Stomach (tissue), 9 donors: ENCODE measurements around the gene CDC123. TPM values are rescaled to one million over a fixed set of nuclear protein-coding genes. Genes with fewer than 3 reads are reported as not detected.

Experiments
- DNase-seq, 2 donors: peaks; one replicate each; pipeline versions ENCODE4 v3.0.0 to v3.0.0-alpha.2; 2013 to 2019
- H3K27ac ChIP-seq, 5 donors: fragments of 200-600 bp in 4 of 5; sonication (generic) in 4 of 5; one replicate each; pipeline ENCODE4 v1.5.1; 2013 to 2019; ENCODE audit warnings: mild to moderate bottlenecking in 1 of 5, moderate library complexity in 1 of 5
- H3K27me3 ChIP-seq, 3 donors: fragments of 200-600 bp; sonication (generic); one replicate each; pipeline ENCODE4 v1.5.1; 2017 to 2019; ENCODE audit warnings: mixed run types in 1 of 3
- H3K36me3 ChIP-seq, 4 donors: fragments of 200-600 bp; sonication (generic); 1 replicate in 3 of 4; 2 replicates in 1 of 4; pipeline ENCODE4 v1.5.1; 2016 to 2019
- H3K4me1 ChIP-seq, 4 donors: fragments of 200-600 bp; sonication (generic); one replicate each; pipeline ENCODE4 v1.5.1; 2016 to 2019
- H3K4me3 ChIP-seq, 4 donors: fragments of 200-600 bp; sonication (generic) in 3 of 4; one replicate each; pipeline ENCODE4 v1.5.1; 2016 to 2019; ENCODE audit warnings: mild to moderate bottlenecking in 1 of 4
- H3K9me3 ChIP-seq, 4 donors: fragments of 200-600 bp; sonication (generic); one replicate each; pipeline ENCODE4 v1.5.1; 2016 to 2019
- CTCF ChIP-seq, 7 experiments: fragments of 450-650 bp in 4 of 7; fragments of 200-600 bp in 3 of 7; sonication (generic) in 3 of 7; IDR thresholded peaks; one replicate each; pipeline ENCODE4 v1.5.1; 2016 to 2019; ENCODE audit warnings: antibody characterized with exemption in 7 of 7, control low read depth in 2 of 7, mild to moderate bottlenecking in 1 of 7
- EP300 ChIP-seq: sonication (generic); formaldehyde crosslinking; IDR thresholded peaks from one replicate; pipeline ENCODE4 v1.6.1; 2017; ENCODE audit warnings: antibody characterized with exemption
- POLR2A ChIP-seq, 4 donors: fragments of 450-650 bp; IDR thresholded peaks; one replicate each; pipeline ENCODE4 v1.6.1; 2016; ENCODE audit warnings: antibody characterized with exemption in 4 of 4, control low read depth in 2 of 4, mild to moderate bottlenecking in 1 of 4, moderate library complexity in 1 of 4
- POLR2AphosphoS5 ChIP-seq, 3 donors: sonication (generic); formaldehyde crosslinking; IDR thresholded peaks; one replicate each; pipeline ENCODE4 v1.6.1; 2016; ENCODE audit warnings: antibody characterized with exemption in 3 of 3
- WGBS, 5 donors: extraction: QIAGEN DNeasy Blood & Tissue Kit in 3 of 5; methylation state at CpG; one replicate each; pipeline versions ENCODE4 v1.1.5 to v1.1.7; 2013 to 2018; 5-methylcytosine and 5-hydroxymethylcytosine counted together
- intact Hi-C: fragments of 100-400 bp; cut with DNase I; formaldehyde crosslinking; loops from one replicate; pipeline ENCODE4 v1.15.1; 2023; ENCODE audit warnings: low total_unique reads
- polyA plus RNA-seq, 3 donors: library from polyadenylated mRNA; stranded (reverse); fragments of 200-250 nt; gene quantifications; one replicate each; pipeline ENCODE4 v1.2.3, GENCODE V29; 2013
- total RNA-seq, 5 donors: library from RNA; depleted of rRNA; stranded (reverse); fragments of >200 nt; gene quantifications; one replicate each; pipeline versions ENCODE4 v1.1.0 to v1.2.3, GENCODE V29; 2014 to 2016
- donor health status: healthy with polysubstance abuse.
- donor health status: Bipolar disorder and iron deficiency.
- donor health status: healthy.

The CDC123 gene
- total and polyA plus RNA-seq, 8 donors: 22.3 to 103 (median 40.6) TPM

- peaks cover 14 to 99% (median 97%) of the 10 kb centered on the region in 4 donors for H3K36me3 ChIP-seq
Measured at GRCh38 chr10:12180221-12180974, 15.6 kb upstream of the CDC123 start.

GRCh38 chr10:12181065-12181775, 14.8 kb upstream of the CDC123 start:
- Histone ChIP-seq H3K27ac (peak overlapping the region in 1 of 5 donors; percentile 15), H3K27me3 (no peaks in the 10 kb centered on the region), H3K9me3 (no peaks in the 10 kb centered on the region), H3K4me3 (no peak overlapping the region), H3K36me3 (peaks cover 14 to 99% (median 97%) of the 10 kb centered on the region in 4 donors), H3K4me1 (no peaks in the 10 kb centered on the region)
- intact Hi-C loops: no loop called here
- WGBS, 5 donors: 73 to 88% (median 86%) methylated on average over 13 of the region's 13 CpGs
- TF ChIP-seq EP300 (no peak), CTCF (IDR thresholded peaks at IDR 0.05) (no peak), POLR2A (IDR thresholded peaks at IDR 0.05) (no peak), POLR2AphosphoS5 (IDR thresholded peaks at IDR 0.05) (no peak)
- DNase-seq: peak; percentile 30 to 35

More at GRCh38 chr10:12180221-12180974, 15.6 kb upstream of the CDC123 start:
- TF ChIP-seq POLR2AphosphoS5 (IDR thresholded peaks at IDR 0.05) (no peak), POLR2A (IDR thresholded peaks at IDR 0.05) (no peak), EP300 (no peak), CTCF (IDR thresholded peaks at IDR 0.05) (no peak)
- 77 to 88% (median 86%) methylated on average over 9 of the region's 9 CpGs for WGBS, 5 donors
- Histone ChIP-seq H3K27ac (no peak overlapping the region), H3K27me3 (no peaks in the 10 kb centered on the region), H3K4me3 (no peak overlapping the region), H3K4me1 (no peaks in the 10 kb centered on the region), H3K9me3 (no peaks in the 10 kb centered on the region)
- intact Hi-C loops: no loop called here
- DNase-seq: no peak

GRCh38 chr10:12184165-12184564, 11.8 kb upstream of the CDC123 start:
- no peak for DNase-seq
- intact Hi-C loops: no loop called here
- Histone ChIP-seq H3K4me3 (no peak overlapping the region), H3K9me3 (no peaks in the 10 kb centered on the region), H3K36me3 (peaks cover 18 to 82% (median 81%) of the 10 kb centered on the region in 4 donors), H3K27me3 (no peaks in the 10 kb centered on the region), H3K4me1 (no peaks in the 10 kb centered on the region), H3K27ac (no peak overlapping the region)
- TF ChIP-seq CTCF (IDR thresholded peaks at IDR 0.05): no peak
- TF ChIP-seq POLR2AphosphoS5 (IDR thresholded peaks at IDR 0.05): no peak
- TF ChIP-seq POLR2A (IDR thresholded peaks at IDR 0.05): no peak
- no peak for TF ChIP-seq EP300
- WGBS, 5 donors: 92 to 99% (median 96%) methylated on average over 7 of the region's 7 CpGs

GRCh38 chr10:12186323-12186722, 9.7 kb upstream of the CDC123 start:
- peaks cover 18 to 67% (median 59%) of the 10 kb centered on the region in 4 donors for H3K36me3 ChIP-seq
- intact Hi-C loops: no loop called here

More at GRCh38 chr10:12186323-12186722, 9.7 kb upstream of the CDC123 start:
- H3K4me3 ChIP-seq: no peak overlapping the region
- H3K27ac ChIP-seq: no peak overlapping the region
- DNase-seq: no peak
- peaks cover 0 to 5% (median under 1%) of the 10 kb centered on the region in 4 donors for H3K4me1 ChIP-seq
- H3K27me3 ChIP-seq: no peaks in the 10 kb centered on the region
- 76 to 88% (median 85%) methylated on average over 8 of the region's 8 CpGs for WGBS, 5 donors
- TF ChIP-seq POLR2AphosphoS5 (IDR thresholded peaks at IDR 0.05) (no peak), CTCF (IDR thresholded peaks at IDR 0.05) (no peak), EP300 (no peak), POLR2A (IDR thresholded peaks at IDR 0.05) (no peak)
- no peaks in the 10 kb centered on the region for H3K9me3 ChIP-seq
